Activated CD8-positive, alpha-beta memory T cell treated with anti-CD3 and anti-CD28 coated beads, Interleukin-2, amount 10 ng/mL, durations not matched to agents 7 days and 5 days (primary cell): ENCODE measurements around the gene CTBP1. TPM values are rescaled to one million over a fixed set of nuclear protein-coding genes. Genes with fewer than 3 reads are reported as not detected.

ENCODE experiments used
- ATAC-seq: fragments of 150-1000 bp; cut with Tn5 transposase; one replicate; pipeline ENCODE4 v1.10.0; 2021; ENCODE audit warnings: moderate library complexity
- CTCF ChIA-PET: fragments of 350-600 bp; sonication (Branson Sonifier 250); formaldehyde crosslinking; loops from one replicate; lab custom pipeline; 2021; ENCODE audit warnings: antibody characterized with exemption; lab: Charles Lee
- DNase-seq: peaks from one replicate; pipeline ENCODE4 v3.0.0-alpha.2; 2020
- H3K27ac Mint-ChIP-seq: one replicate; pipeline ENCODE4 v1.8.0; 2021; ENCODE audit warnings: mild to moderate bottlenecking, mixed read lengths
- H3K27me3 Mint-ChIP-seq: one replicate; pipeline ENCODE4 v1.8.0; 2021; ENCODE audit warnings: mixed read lengths
- H3K36me3 Mint-ChIP-seq: one replicate; pipeline ENCODE4 v1.8.0; 2021; ENCODE audit warnings: mild to moderate bottlenecking, mixed read lengths
- H3K4me1 Mint-ChIP-seq: one replicate; pipeline ENCODE4 v1.8.0; 2021; ENCODE audit warnings: mixed read lengths
- H3K4me3 Mint-ChIP-seq: one replicate; pipeline ENCODE4 v1.8.0; 2021; ENCODE audit warnings: mild to moderate bottlenecking, moderate library complexity, mixed read lengths
- H3K9me3 Mint-ChIP-seq: one replicate; pipeline ENCODE4 v1.8.0; 2022; ENCODE audit warnings: low read depth, mixed read lengths
- total RNA-seq, 2 experiments: library from RNA; stranded (reverse); gene quantifications; one replicate each; pipeline ENCODE4 v1.2.3, GENCODE V29; 2021

CTBP1 gene
- total RNA-seq, 2 experiments from 2014 or later, result 193 to 250 TPM

DNA sequence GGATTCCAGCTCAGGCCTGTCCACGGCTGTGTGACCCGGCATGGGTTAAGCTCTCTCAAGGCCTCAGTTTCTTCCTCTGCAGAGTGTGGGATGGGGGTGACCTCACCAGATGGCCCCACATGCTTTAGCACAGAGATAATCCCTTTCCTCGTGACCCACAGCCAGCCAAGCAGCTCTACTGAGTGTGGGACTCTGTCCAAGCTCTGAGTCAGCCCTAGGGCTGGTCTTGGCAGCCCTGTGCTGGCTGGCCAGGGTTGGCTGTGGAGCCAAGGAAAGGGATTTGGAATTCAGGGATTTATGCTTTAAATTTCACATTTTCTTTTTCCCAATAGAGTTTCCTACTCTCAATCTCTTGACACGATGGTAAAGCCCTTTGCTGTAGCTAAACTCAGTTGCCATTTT lies 56.8 kb downstream of the CTBP1 start:
- Mint-ChIP-seq H3K27me3 (no peaks in the 10 kb centered on the region), H3K9me3 (no peaks in the 10 kb centered on the region), H3K27ac (no peak overlapping the region), H3K36me3 (peaks cover 17% of the 10 kb centered on the region), H3K4me1 (peaks cover 10% of the 10 kb centered on the region), H3K4me3 (no peak overlapping the region)
- ATAC-seq (no peak), DNase-seq (no peak)
- CTCF ChIA-PET, result interaction anchor here (1.1 kb wide), 1 partner anchor 25 kb away, joined by 4 read pairs; no protein-coding TSS in a partner anchor

DNA sequence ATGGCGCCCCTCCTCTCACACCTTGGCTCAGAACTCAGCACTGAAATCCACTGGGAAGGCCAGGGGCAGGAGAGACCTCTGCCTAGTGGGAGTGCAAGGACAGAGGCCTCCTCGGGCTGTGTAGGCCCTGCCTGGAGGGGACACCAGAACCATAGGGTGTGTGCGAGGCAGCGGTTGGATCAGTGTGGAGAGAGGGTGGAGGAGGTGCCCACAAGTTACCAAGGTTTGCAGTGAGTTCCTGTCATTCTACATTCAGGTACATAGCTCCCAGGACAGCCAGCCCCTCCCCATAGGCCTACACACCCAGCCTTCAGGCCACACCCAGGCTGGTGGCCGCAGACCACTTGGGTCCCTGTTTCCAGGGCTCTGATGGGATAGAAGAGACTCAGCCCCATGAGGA lies 57.3 kb downstream of the CTBP1 start:
- no peak for DNase-seq
- Mint-ChIP-seq H3K4me3 (no peak overlapping the region), H3K9me3 (no peaks in the 10 kb centered on the region), H3K36me3 (peaks cover 12% of the 10 kb centered on the region), H3K27ac (no peak overlapping the region), H3K4me1 (peaks cover 12% of the 10 kb centered on the region), H3K27me3 (no peaks in the 10 kb centered on the region)
- no peak for ATAC-seq
- CTCF ChIA-PET, result interaction anchor here (1.1 kb wide), 1 partner anchor 25 kb away, joined by 4 read pairs; no protein-coding TSS in a partner anchor

DNA sequence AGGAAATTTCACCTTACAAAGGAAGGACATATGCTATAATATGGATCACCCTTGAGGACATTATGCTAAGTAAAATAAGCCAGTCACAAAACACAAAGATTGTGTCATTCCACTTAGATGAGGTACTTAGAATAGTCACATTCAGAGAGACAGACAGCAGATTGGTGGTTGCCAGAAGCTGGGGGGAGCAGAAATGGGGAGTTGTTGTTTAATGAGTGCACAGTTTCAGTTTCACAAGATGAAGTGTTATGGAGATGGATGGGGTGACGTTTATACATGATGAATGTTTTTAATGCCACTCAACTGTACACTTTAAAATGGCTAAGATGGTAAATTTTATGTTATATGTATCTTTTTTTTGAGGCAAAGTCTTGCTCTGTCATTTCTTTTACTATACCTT lies 61.7 kb downstream of the CTBP1 start:
- Mint-ChIP-seq H3K9me3 (peaks cover 5% of the 10 kb centered on the region), H3K4me1 (peaks cover 42% of the 10 kb centered on the region), H3K27me3 (no peaks in the 10 kb centered on the region), H3K4me3 (peak overlapping the region; percentile 27), H3K36me3 (peaks cover 15% of the 10 kb centered on the region), H3K27ac (peak overlapping the region; percentile 74)
- DNase-seq, result peak; percentile 84
- CTCF ChIA-PET, result interaction anchor here (1.1 to 2.4 kb wide), 3 partner anchors 16 to 80 kb away, joined by 3 to 14 read pairs (median 3); no protein-coding TSS in a partner anchor
- ATAC-seq, result peak; percentile 100

DNA sequence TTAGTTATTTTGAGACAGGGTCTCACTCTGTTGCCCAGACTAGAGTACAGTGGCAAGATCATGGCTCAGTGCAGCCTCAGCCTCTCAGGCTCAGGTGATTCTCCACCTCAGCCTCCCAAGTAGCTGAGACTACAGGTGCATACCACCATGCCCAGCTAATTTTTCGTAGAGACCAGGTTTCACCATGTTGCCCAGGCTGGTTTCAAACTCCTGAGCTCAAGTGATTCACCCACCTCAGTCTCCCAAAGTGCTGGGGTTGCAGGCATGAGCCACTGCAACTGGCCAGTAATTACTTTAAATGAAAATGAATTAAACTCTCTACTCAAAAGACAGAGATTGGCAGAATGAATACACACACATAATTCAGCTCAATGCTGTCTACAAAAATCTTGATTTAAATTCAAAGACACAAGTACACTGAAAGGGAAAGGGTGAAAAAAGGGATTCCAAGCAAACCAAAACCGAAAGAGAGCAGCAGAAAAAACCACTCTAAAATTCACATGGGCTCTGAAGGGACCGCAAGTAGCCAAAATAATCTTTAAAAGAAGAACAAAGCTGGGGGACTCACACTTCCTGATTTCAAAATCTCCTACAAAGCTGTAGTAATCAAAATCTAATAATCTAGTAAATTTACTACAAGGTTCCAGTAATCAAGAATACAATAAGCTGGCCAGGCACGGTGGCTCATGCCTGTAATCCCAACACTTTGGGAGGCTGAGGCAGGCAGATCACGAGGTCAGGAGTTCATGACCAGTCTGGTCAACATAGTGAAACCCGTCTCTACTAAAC lies 64.8 kb downstream of the CTBP1 start:
- Mint-ChIP-seq H3K27ac (peak overlapping the region; percentile 80), H3K4me3 (peak overlapping the region; percentile 57), H3K27me3 (no peaks in the 10 kb centered on the region), H3K9me3 (peaks cover 18% of the 10 kb centered on the region), H3K4me1 (peaks cover 51% of the 10 kb centered on the region), H3K36me3 (peaks cover 41% of the 10 kb centered on the region)
- DNase-seq (no peak), ATAC-seq (peak; percentile 46)
- CTCF ChIA-PET, result interaction anchor here (0.7 to 2.8 kb wide), 10 partner anchors 9 to 102 kb away, joined by 3 to 23 read pairs (median 4); no protein-coding TSS in a partner anchor

DNA sequence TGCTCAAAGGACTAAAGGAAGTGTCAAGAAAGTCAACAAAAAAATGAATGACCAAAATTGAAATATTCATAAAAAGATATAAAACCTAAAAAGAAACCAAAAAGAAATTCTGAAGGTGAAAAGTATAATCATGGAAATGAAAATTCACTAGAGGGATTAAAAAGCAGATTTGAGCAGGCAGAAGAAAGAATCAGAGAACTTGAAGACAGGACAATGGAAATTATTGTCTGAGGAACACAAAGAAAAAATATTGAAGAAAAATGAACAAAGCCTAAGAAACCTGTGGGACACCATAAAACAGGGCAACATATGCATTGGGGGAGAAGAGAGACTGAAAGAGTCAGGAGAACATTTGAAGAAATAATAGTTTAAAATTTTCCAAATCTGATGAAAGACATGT lies 66.6 kb downstream of the CTBP1 start:
- Mint-ChIP-seq H3K4me3 (no peak overlapping the region), H3K4me1 (peaks cover 60% of the 10 kb centered on the region), H3K27me3 (no peaks in the 10 kb centered on the region), H3K36me3 (peaks cover 42% of the 10 kb centered on the region), H3K9me3 (peaks cover 18% of the 10 kb centered on the region), H3K27ac (no peak overlapping the region)
- ATAC-seq (no peak), DNase-seq (no peak)
- CTCF ChIA-PET, result interaction anchor here (1.2 to 2.8 kb wide), 2 partner anchors 11 to 35 kb away, joined by 3 to 9 read pairs; no protein-coding TSS in a partner anchor

DNA sequence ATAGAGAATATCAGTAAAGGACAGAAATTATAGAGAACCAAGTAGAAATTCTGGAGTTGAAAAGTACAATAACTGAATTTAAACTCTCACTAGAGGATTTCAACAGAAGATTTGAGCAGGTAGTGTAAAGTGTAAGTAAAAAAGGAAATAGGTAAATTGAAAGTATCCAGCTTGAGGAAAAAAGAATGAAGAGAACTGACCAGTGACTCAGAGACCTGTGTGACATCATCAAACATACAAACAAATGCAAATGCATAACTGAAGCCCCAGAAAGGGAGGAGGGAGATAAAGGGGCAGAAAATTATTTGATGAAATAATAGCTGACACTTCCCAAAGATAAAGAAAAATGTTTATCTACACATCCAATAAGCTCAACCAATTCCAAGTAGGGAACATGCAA lies 68.3 kb downstream of the CTBP1 start:
- DNase-seq (no peak), ATAC-seq (no peak)
- no peaks in the 10 kb centered on the region for H3K27me3 Mint-ChIP-seq
- H3K9me3 Mint-ChIP-seq, result peaks cover 18% of the 10 kb centered on the region
- peaks cover 42% of the 10 kb centered on the region for H3K36me3 Mint-ChIP-seq
- H3K4me3 Mint-ChIP-seq, result no peak overlapping the region
- H3K27ac Mint-ChIP-seq, result no peak overlapping the region
- CTCF ChIA-PET, result interaction anchor here (1.8 kb wide), 1 partner anchor 13 kb away, joined by 6 read pairs; no protein-coding TSS in a partner anchor
- peaks cover 61% of the 10 kb centered on the region for H3K4me1 Mint-ChIP-seq

DNA sequence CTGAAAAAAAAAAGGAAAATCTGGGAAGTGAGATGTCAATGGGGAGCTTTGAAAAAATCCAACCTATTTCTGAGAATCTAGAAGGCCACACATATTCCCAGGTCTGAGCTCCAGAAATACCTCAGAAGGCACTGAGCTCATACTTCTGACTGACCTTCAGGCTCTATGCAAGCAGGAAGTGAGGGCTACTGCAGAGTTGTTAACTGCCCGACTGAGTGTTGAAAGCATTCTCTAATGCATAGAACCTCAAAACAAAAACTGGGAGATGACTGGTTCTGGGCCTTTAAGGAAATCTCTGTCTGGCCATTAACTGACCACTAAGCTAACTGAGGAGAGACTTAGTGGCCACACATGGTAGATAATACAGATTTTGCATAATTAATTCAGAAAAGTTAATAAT lies 69.0 kb downstream of the CTBP1 start:
- peaks cover 59% of the 10 kb centered on the region for H3K4me1 Mint-ChIP-seq
- ATAC-seq, result no peak
- no peak for DNase-seq
- no peaks in the 10 kb centered on the region for H3K27me3 Mint-ChIP-seq
- CTCF ChIA-PET, result interaction anchor here (0.8 to 1.8 kb wide), 3 partner anchors 12 to 49 kb away, joined by 4 to 6 read pairs (median 4); no protein-coding TSS in a partner anchor
- peaks cover 18% of the 10 kb centered on the region for H3K9me3 Mint-ChIP-seq
- no peak overlapping the region for H3K4me3 Mint-ChIP-seq
- H3K36me3 Mint-ChIP-seq, result peaks cover 40% of the 10 kb centered on the region
- no peak overlapping the region for H3K27ac Mint-ChIP-seq

DNA sequence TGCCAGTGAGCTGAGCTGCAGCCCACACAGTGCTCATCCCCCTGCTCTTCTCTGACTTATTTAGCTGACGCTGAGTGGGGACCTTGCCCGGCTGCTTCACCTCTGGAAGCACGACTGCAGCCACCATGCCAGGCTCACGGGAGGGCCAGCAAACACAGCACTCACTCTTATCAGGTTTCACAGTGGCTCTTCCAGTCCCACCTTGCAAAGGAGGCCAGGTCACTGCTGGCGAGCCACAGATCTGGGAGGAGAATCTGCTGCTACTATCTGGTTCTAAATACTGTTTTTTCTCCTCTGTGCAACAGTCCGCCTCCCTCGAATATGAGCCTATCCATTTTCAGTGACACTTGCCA lies 69.9 kb downstream of the CTBP1 start:
- Mint-ChIP-seq H3K4me3 (no peak overlapping the region), H3K27me3 (peaks cover 4% of the 10 kb centered on the region), H3K36me3 (peaks cover 40% of the 10 kb centered on the region), H3K27ac (no peak overlapping the region), H3K9me3 (peaks cover 18% of the 10 kb centered on the region), H3K4me1 (peaks cover 51% of the 10 kb centered on the region)
- CTCF ChIA-PET, result interaction anchor here (0.8 to 1.8 kb wide), 3 partner anchors 11 to 48 kb away, joined by 4 to 6 read pairs (median 4); no protein-coding TSS in a partner anchor
- ATAC-seq (no peak), DNase-seq (no peak)

DNA sequence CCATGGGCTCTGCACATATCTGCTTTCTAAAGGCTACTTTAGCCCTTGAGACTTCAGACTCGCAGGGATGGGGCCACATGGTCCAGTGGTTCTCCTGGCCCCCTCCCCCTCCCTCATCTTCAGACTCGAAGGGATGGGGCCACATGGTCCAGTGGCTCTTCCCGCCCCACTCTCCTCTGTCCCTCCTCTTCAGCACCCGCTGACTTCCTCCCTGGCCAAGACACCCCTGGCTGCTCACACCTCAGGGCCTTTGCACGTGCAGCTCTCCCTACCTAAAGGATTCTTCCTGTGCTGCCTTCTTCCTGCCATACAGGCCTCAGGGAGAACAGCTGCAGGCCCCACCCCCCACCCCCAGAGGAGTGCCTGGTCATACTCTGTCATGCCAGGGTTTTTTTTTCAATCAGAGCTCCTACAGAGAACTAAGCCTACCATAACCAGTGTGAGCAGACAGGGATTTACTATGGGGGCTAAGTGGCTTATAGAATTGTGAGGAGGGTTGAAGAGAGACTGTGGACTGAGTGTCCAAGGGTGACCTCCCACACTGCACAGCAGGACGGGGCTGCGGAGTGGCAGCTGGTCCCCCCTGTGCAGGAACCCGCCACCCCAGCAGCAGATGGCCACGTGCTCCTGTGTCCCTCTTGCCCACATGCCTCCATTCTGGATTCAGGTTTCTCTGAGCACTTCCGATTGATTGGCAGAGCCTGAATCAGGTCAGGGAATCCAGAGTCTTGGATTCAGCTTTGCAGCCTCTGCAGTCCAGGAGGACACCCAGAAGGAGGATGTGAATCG lies 70.4 kb downstream of the CTBP1 start:
- ATAC-seq (no peak), DNase-seq (no peak)
- Mint-ChIP-seq H3K4me1 (peaks cover 45% of the 10 kb centered on the region), H3K27me3 (peaks cover 8% of the 10 kb centered on the region), H3K27ac (peak overlapping the region; percentile 20), H3K4me3 (no peak overlapping the region), H3K9me3 (peaks cover 18% of the 10 kb centered on the region), H3K36me3 (peaks cover 40% of the 10 kb centered on the region)
- CTCF ChIA-PET, result interaction anchor here (0.6 to 2.1 kb wide), 4 partner anchors 15 to 90 kb away, joined by 3 to 7 read pairs (median 6); no protein-coding TSS in a partner anchor

DNA sequence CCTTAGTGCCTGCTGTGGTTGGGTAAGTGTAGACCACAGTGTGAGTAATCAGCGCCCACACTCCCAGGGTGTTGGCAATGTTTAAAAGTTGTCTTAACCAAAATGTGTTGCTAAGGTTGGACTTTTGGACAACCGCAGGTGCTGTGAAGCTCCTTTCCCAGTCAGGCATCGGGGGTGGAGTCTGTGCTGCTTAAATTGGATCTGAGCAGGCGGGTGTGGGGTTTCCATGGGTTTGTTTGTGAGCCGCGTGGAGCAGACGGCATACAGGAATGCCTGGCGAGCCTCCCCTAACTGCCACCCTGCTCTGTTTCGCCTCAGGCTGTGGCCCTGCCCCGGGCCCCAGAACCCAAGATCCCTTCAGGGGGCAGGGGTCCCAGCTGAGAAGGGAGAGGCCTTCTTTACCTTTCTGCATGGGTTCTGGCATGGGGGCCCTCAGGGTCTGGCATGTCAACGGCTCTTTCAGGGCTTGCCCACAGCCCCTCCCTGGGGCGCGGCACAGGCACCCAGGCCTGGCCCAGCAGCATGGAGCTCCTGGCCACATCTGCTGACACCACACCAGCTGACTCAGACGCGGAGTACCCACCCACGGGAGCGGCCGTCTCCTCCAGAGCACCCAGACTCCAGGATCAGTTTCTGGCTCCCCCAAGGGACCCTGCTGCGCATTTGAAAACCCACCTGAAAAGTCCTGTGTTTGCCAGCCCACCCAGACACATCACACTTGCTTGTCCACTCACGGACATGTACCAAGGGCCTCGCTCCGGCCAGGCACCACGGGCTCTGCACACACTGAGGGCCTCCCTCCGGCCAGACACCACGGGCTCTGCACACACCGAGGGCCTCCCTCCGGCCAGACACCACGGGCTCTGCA lies 71.4 kb downstream of the CTBP1 start:
- Mint-ChIP-seq H3K4me1 (peaks cover 37% of the 10 kb centered on the region), H3K36me3 (peaks cover 35% of the 10 kb centered on the region), H3K27ac (peak overlapping the region; percentile 62), H3K27me3 (peaks cover 16% of the 10 kb centered on the region), H3K9me3 (peaks cover 16% of the 10 kb centered on the region), H3K4me3 (no peak overlapping the region)
- CTCF ChIA-PET, result interaction anchor here (0.8 to 2.1 kb wide), 3 partner anchors 24 to 91 kb away, joined by 3 to 7 read pairs (median 7); no protein-coding TSS in a partner anchor
- ATAC-seq (peak; percentile 63), DNase-seq (peak; percentile 78)

DNA sequence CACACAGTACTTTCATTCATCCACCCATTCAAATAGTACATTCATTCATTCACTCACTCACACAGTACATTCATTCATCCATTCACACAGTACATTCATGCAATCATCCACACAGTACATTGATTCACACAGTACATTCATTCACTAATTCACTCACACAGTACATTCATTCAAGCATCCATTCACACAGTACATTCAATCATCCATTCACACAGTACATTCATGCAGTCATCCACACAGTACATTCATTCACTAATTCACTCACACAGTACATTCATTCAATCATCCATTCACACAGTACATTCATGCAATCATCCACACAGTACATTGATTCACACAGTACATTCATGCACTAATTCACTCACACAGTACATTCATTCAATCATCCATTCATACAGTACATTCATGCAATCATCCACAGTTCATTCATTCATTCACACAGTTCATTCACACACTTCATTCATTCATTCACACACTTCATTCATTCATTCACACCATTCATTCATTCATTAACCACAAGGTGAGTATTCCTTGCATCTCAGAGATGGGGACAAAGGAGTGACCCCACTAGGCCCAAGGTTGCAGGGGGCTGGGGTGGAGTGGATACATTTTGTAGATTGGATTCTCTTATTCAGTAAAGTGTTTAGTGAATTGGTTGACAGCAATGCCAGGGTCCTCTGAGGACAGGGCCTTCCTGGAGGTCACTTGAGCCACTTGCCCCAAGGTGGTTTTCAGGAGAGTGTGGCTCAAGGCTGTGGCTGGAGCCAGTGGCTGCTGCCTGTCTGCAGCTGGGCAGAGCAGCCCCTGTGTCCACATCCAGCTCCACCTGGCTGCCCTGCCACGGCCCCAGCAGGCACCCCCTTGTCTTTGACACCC lies 72.3 kb downstream of the CTBP1 start:
- CTCF ChIA-PET, result interaction anchor here (0.8 to 2.1 kb wide), 4 partner anchors 9 to 92 kb away, joined by 3 to 7 read pairs (median 5); no protein-coding TSS in a partner anchor
- Mint-ChIP-seq H3K27ac (no peak overlapping the region), H3K9me3 (peaks cover 9% of the 10 kb centered on the region), H3K36me3 (peaks cover 26% of the 10 kb centered on the region), H3K4me3 (no peak overlapping the region), H3K27me3 (peaks cover 17% of the 10 kb centered on the region), H3K4me1 (peaks cover 32% of the 10 kb centered on the region)
- DNase-seq, result no peak
- ATAC-seq, result peak; percentile 11
